OCI-LY3 (cell line): ENCODE data around the gene TLCD5.

Experiments
- H2AFZ ChIP-seq: fragments of 200-600, 300-600 bp; shearing (Covaris generic); 2 replicates; pipeline ENCODE4 v1.6.0; 2014; ENCODE audit warnings: antibody characterized with exemption, low read depth, low read length
- H3K27ac ChIP-seq: fragments of 200-600, 300-600 bp; sonication (generic); 2 replicates; pipeline ENCODE4 v1.5.1; 2014; ENCODE audit warnings: mild to moderate bottlenecking, low read length, moderate library complexity, mixed read lengths
- H3K27me3 ChIP-seq: fragments of 200-600, 300-600 bp; sonication (generic); 2 replicates; pipeline ENCODE4 v1.6.1; 2014; ENCODE audit warnings: low read depth, low read length, mixed read lengths
- H3K36me3 ChIP-seq: fragments of 200-600, 300-600 bp; sonication (generic); replicated peaks from 2 replicates; pipeline ENCODE3; 2014; ENCODE audit warnings: low read depth, low read length, mixed read lengths
- H3K4me1 ChIP-seq: fragments of 300-600, 200-600 bp; sonication (generic); 2 replicates; pipeline ENCODE4 v1.6.1; 2014; ENCODE audit warnings: low read length, mixed read lengths
- H3K4me2 ChIP-seq: fragments of 200-600, 300-600 bp; sonication (generic); 2 replicates; pipeline ENCODE4 v1.6.1; 2014; ENCODE audit warnings: low read length, mixed read lengths
- H3K4me3 ChIP-seq: fragments of 300-600, 200-600 bp; sonication (generic); 2 replicates; pipeline ENCODE4 v1.5.1; 2014; ENCODE audit warnings: antibody characterized with exemption, mild to moderate bottlenecking, low read length, moderate library complexity
- H3K79me2 ChIP-seq: fragments of 300-600, 200-600 bp; shearing (Covaris generic); 2 replicates; pipeline ENCODE4 v1.6.1; 2014; ENCODE audit warnings: mild to moderate bottlenecking, low read length, mixed read lengths
- H3K9ac ChIP-seq: fragments of 300-600, 200-600 bp; shearing (Covaris generic); 2 replicates; pipeline ENCODE4 v1.6.0; 2014; ENCODE audit warnings: mild to moderate bottlenecking, low read length, moderate library complexity
- H3K9me3 ChIP-seq: fragments of 200-600, 300-600 bp; shearing (Covaris generic); 2 replicates; pipeline ENCODE4 v1.6.1; 2014; ENCODE audit warnings: low read length, mixed read lengths; ENCODE audit not compliant: insufficient read depth
- H4K20me1 ChIP-seq: fragments of 200-600, 300-600 bp; sonication (generic); 2 replicates; pipeline ENCODE4 v1.6.1; 2016; ENCODE audit warnings: low read length, mixed read lengths; ENCODE audit not compliant: insufficient read depth
- EZH2phosphoT487 ChIP-seq: fragments of 200-600 bp; shearing (Covaris generic); IDR thresholded peaks from 2 replicates; pipeline ENCODE4 v1.6.1; 2018; ENCODE audit warnings: antibody characterized with exemption, mixed run types, low read depth
- TF ChIP-seq, protein P1 (sequence below): fragments of 200-600, 300-600 bp; sonication (generic); IDR thresholded peaks from 2 replicates; pipeline ENCODE4 v1.5.1; 2014; ENCODE audit warnings: antibody characterized with exemption, low read length, low read depth

The TLCD5 gene

DNA sequence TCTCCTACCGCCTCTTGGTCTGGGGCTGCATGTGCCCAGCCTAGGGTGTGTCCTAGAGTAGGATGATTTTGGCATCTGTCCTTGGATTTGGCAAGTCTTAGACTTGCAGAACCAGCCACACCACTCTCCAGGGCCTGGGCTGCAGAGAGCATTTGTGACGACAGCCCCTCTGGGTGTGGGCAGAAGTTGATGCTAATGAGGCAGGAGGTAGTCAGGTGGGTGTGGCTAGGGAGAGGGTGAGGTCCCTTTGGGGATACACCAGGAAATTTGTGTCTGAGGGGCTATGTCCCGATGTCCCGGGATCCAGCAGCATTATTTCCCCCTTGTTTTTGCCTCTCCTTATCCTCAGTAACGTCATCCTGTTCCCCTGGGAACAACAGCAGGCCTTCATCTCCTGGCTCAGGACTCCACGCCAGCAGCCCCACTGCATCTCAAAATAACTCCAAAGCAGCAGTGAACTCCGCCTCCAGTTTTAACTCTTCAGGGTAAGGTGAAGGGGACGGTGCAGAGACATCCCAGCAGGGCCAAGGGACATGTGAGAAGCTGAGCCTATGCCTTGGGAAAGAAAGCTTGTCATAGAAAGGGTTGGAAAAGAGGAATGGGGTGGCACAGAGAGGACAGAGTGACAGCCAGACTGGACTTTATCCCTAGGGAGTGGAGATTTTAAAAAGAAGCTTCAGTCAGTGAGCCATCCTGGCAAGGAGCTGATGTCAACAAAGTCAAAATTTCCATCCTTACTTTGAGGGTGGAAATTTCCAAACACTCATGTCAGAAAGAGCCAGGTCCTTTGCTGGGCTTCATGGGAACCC lies 8.0 kb upstream of the TLCD5 start:
- H2AFZ ChIP-seq, result no peak overlapping the region
- H4K20me1 ChIP-seq, result no peaks in the 10 kb centered on the region
- no peak overlapping the region for H3K4me2 ChIP-seq
- H3K9ac ChIP-seq, result no peak overlapping the region
- peaks cover 4% of the 10 kb centered on the region; the same call in 1 of the 2 replicates for H3K4me1 ChIP-seq
- no peaks in the 10 kb centered on the region for H3K9me3 ChIP-seq
- no peak overlapping the region for H3K4me3 ChIP-seq
- H3K79me2 ChIP-seq, result no peaks in the 10 kb centered on the region
- peaks cover 30% of the 10 kb centered on the region for H3K27me3 ChIP-seq
- H3K27ac ChIP-seq, result no peak overlapping the region
- no peaks in the 10 kb centered on the region for H3K36me3 ChIP-seq
- TF ChIP-seq, protein P1, sequence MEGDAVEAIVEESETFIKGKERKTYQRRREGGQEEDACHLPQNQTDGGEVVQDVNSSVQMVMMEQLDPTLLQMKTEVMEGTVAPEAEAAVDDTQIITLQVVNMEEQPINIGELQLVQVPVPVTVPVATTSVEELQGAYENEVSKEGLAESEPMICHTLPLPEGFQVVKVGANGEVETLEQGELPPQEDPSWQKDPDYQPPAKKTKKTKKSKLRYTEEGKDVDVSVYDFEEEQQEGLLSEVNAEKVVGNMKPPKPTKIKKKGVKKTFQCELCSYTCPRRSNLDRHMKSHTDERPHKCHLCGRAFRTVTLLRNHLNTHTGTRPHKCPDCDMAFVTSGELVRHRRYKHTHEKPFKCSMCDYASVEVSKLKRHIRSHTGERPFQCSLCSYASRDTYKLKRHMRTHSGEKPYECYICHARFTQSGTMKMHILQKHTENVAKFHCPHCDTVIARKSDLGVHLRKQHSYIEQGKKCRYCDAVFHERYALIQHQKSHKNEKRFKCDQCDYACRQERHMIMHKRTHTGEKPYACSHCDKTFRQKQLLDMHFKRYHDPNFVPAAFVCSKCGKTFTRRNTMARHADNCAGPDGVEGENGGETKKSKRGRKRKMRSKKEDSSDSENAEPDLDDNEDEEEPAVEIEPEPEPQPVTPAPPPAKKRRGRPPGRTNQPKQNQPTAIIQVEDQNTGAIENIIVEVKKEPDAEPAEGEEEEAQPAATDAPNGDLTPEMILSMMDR, result no peak
- TF ChIP-seq EZH2phosphoT487, result no peak

DNA sequence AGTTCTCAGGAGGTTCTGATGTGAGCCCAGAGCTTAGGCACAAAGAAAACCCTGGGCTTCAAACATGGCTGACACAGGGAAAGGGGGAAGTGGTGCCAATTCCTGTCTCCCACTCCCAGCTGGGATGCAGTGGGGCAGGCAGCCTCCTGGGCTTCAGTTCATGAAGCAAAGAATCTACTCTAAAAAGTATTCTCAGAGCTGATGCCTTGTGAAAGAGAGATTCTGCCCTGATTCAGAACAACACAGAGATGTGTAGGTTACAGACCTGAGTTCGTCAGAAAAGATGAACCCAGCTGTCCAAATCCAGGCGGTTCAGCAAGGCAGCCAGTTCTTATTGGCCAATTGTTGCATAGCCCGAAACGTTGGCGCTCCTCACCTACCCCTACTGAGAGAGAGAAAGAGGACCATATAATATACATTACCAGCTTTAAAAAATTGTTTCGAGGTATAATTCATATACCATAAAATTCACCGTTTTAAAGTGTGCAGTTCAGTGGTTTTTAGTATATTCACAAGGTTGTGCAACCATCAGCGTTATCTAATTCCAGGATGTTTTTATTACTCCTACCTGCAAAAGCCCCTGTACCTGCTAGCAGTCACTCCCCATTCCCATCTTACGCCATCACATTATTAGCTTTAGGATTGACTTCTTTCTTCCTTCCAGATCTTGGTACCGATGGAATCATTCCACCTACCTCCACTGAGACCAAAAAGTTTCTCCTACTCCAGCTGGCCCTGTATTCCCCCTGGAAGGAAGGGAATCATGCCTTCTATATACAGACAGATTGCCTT lies 7.2 kb upstream of the TLCD5 start:
- H3K79me2 ChIP-seq, result no peaks in the 10 kb centered on the region
- peaks cover 24% of the 10 kb centered on the region for H3K27me3 ChIP-seq
- no peak overlapping the region for H3K4me2 ChIP-seq
- H3K9me3 ChIP-seq, result no peaks in the 10 kb centered on the region
- peaks cover 6% of the 10 kb centered on the region; the same call in 1 of the 2 replicates for H3K4me1 ChIP-seq
- no peak overlapping the region for H2AFZ ChIP-seq
- H3K4me3 ChIP-seq, result no peak overlapping the region
- TF ChIP-seq, protein P1, result no peak
- no peak for TF ChIP-seq EZH2phosphoT487
- H3K27ac ChIP-seq, result no peak overlapping the region
- no peaks in the 10 kb centered on the region for H4K20me1 ChIP-seq
- H3K9ac ChIP-seq, result no peak overlapping the region
- H3K36me3 ChIP-seq, result no peaks in the 10 kb centered on the region

DNA sequence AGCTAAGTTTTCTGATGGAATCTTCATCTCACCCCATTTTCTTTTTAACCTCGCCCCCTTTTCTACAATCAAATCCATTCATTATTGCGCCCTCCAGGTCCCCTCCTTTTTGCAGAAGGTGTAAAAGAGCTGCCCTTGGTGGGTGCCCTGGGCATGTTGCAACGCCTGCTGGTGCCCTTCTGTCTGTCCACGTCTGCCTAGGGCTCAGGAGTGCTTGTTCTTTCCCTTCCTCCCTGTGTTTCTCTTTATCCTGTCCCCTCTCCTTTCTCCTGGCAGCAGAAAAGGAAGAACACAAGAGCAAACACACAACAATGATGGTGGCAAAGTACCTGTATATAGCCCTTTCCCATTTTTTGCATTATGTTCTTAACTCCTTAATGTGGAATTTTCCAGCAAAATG lies 6.2 kb upstream of the TLCD5 start:
- no peak overlapping the region for H2AFZ ChIP-seq
- TF ChIP-seq, protein P1, result no peak
- no peak for TF ChIP-seq EZH2phosphoT487
- H3K9ac ChIP-seq, result no peak overlapping the region
- H3K36me3 ChIP-seq, result no peaks in the 10 kb centered on the region
- H3K4me1 ChIP-seq, result peaks cover 6% of the 10 kb centered on the region; the same call in 1 of the 2 replicates
- no peaks in the 10 kb centered on the region for H4K20me1 ChIP-seq
- no peaks in the 10 kb centered on the region for H3K9me3 ChIP-seq
- H3K27me3 ChIP-seq, result peaks cover 21% of the 10 kb centered on the region
- H3K79me2 ChIP-seq, result no peaks in the 10 kb centered on the region
- no peak overlapping the region for H3K27ac ChIP-seq
- H3K4me2 ChIP-seq, result no peak overlapping the region
- H3K4me3 ChIP-seq, result no peak overlapping the region

DNA sequence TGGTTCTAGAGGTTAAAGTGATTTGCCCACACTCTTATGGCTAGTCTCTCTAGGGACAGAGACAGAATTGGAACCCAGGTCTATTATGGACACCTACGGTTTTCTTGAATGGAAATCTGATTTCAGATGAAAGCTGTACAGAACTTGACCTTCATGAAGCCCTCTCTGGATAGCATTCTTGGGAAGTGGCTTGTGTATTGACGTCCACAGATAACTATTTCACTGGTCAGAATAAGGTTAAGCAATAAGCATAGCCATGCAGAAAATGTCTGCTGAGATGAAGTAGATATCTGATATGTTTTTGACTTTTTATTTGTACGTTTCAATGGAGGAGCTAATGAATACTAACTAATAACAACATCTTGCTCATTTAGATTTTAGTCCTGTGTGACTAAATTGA lies 1.1 kb downstream of the TLCD5 start:
- TF ChIP-seq, protein P1, result no peak
- TF ChIP-seq EZH2phosphoT487, result no peak
- Histone ChIP-seq H3K79me2 (no peaks in the 10 kb centered on the region), H3K4me3 (no peak overlapping the region), H3K4me2 (no peak overlapping the region), H3K9me3 (no peaks in the 10 kb centered on the region), H4K20me1 (no peaks in the 10 kb centered on the region), H3K36me3 (no peaks in the 10 kb centered on the region), H3K27me3 (peaks cover 19% of the 10 kb centered on the region), H3K9ac (no peak overlapping the region), H3K4me1 (peaks cover 16% of the 10 kb centered on the region), H2AFZ (no peak overlapping the region), H3K27ac (no peak overlapping the region)
